OCI-LY1 (cell line): ENCODE data around the gene SYT14.

ENCODE experiments used
- H2AFZ ChIP-seq: fragments of 200-600 bp; sonication (generic), shearing (Covaris generic); 2 replicates; pipeline ENCODE4 v1.6.0; 2014; ENCODE audit warnings: antibody characterized with exemption, mild to moderate bottlenecking, low read length
- H3F3A ChIP-seq: fragments of 200-600 bp; sonication (generic), shearing (Covaris generic); 2 replicates; pipeline ENCODE4 v1.6.0; 2014; ENCODE audit warnings: mild to moderate bottlenecking, antibody characterized with exemption, low read length, moderate library complexity; ENCODE audit not compliant: insufficient read depth
- H3K27ac ChIP-seq: fragments of 200-600 bp; sonication (generic); 2 replicates; pipeline ENCODE4 v1.5.1; 2014; ENCODE audit warnings: low read length, mixed run types, mild to moderate bottlenecking, low read depth; ENCODE audit not compliant: poor library complexity, severe bottlenecking
- H3K27me3 ChIP-seq: fragments of 200-600 bp; sonication (generic); 2 replicates; pipeline ENCODE4 v1.6.0; 2014; ENCODE audit warnings: antibody characterized with exemption, mild to moderate bottlenecking, low read length, moderate library complexity; ENCODE audit not compliant: insufficient read depth
- H3K36me3 ChIP-seq: fragments of 200-600 bp; sonication (generic); 2 replicates; pipeline ENCODE4 v1.6.1; 2014; ENCODE audit warnings: mild to moderate bottlenecking, antibody characterized with exemption, low read length, moderate library complexity, mixed read lengths; ENCODE audit not compliant: insufficient read depth
- H3K4me1 ChIP-seq: fragments of 200-600 bp; sonication (generic); 2 replicates; pipeline ENCODE4 v1.5.1; 2014; ENCODE audit warnings: mild to moderate bottlenecking, low read length, moderate library complexity; ENCODE audit not compliant: insufficient read depth, severe bottlenecking
- H3K4me2 ChIP-seq: fragments of 200-600 bp; sonication (generic), shearing (Covaris generic); 2 replicates; pipeline ENCODE4 v1.6.1; 2014; ENCODE audit warnings: low read length
- H3K4me3 ChIP-seq: fragments of 200-600 bp; sonication (generic); 2 replicates; pipeline ENCODE4 v1.5.1; 2014; ENCODE audit warnings: low read length, low read depth, mild to moderate bottlenecking, mixed read lengths; ENCODE audit not compliant: poor library complexity, severe bottlenecking
- H3K79me2 ChIP-seq: fragments of 200-600 bp; shearing (Covaris generic); 2 replicates; pipeline ENCODE4 v1.6.1; 2016; ENCODE audit warnings: mixed run types, low read length, mixed read lengths; ENCODE audit not compliant: insufficient read depth
- H3K9ac ChIP-seq: fragments of 200-600 bp; sonication (generic), shearing (Covaris generic); 2 replicates; pipeline ENCODE4 v1.6.1; 2014; ENCODE audit warnings: mild to moderate bottlenecking, low read length, mixed read lengths
- H3K9me2 ChIP-seq: fragments of 200-600 bp; sonication (generic), shearing (Covaris generic); 2 replicates; pipeline ENCODE4 v1.6.1; 2014; ENCODE audit warnings: low read depth, mild to moderate bottlenecking, low read length, mixed read lengths
- H3K9me3 ChIP-seq: fragments of 200-600 bp; shearing (Covaris generic); 2 replicates; pipeline ENCODE4 v1.6.1; 2014; ENCODE audit warnings: low read length, mixed read lengths
- H4K20me1 ChIP-seq: fragments of 200-600 bp; sonication (generic), shearing (Covaris generic); 2 replicates; pipeline ENCODE4 v1.6.0; 2016; ENCODE audit warnings: mild to moderate bottlenecking, low read length; ENCODE audit not compliant: insufficient read depth
- EZH2 ChIP-seq: fragments of 200-600 bp; sonication (generic), shearing (Covaris generic); IDR thresholded peaks from 2 replicates; pipeline ENCODE4 v1.8.0; 2017; ENCODE audit warnings: borderline replicate concordance, mixed run types, mild to moderate bottlenecking, antibody characterized with exemption, low read length, moderate library complexity, mixed read lengths
- TF ChIP-seq, protein P1 (sequence below): fragments of 200-600 bp; sonication (generic), shearing (Covaris generic); IDR thresholded peaks from 2 replicates; pipeline ENCODE4 v1.5.1; 2017; ENCODE audit warnings: mild to moderate bottlenecking, antibody characterized with exemption, low read length, moderate library complexity, mixed read lengths

Gene SYT14

DNA sequence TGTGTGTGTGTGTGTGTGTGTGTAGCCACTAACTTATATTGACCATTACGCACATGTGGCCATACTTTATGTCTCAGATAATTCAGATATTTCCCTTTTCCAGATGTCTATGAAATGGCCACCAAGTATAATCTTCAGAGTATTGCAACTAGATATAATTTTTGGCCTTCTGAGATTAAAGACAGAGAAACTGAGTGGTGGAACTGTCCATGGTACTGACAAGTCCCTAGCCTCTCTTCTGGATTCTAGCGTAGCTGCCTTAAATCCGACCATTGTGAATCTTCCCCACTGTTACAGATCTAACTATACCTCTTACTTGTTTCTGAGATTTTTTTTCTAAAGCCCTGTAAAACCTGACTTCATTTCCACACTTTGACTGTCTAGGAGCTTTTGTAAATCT is 194.6 kb downstream of the SYT14 start:
- H4K20me1 ChIP-seq: no peaks in the 10 kb centered on the region
- TF ChIP-seq, protein P1, sequence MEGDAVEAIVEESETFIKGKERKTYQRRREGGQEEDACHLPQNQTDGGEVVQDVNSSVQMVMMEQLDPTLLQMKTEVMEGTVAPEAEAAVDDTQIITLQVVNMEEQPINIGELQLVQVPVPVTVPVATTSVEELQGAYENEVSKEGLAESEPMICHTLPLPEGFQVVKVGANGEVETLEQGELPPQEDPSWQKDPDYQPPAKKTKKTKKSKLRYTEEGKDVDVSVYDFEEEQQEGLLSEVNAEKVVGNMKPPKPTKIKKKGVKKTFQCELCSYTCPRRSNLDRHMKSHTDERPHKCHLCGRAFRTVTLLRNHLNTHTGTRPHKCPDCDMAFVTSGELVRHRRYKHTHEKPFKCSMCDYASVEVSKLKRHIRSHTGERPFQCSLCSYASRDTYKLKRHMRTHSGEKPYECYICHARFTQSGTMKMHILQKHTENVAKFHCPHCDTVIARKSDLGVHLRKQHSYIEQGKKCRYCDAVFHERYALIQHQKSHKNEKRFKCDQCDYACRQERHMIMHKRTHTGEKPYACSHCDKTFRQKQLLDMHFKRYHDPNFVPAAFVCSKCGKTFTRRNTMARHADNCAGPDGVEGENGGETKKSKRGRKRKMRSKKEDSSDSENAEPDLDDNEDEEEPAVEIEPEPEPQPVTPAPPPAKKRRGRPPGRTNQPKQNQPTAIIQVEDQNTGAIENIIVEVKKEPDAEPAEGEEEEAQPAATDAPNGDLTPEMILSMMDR: no peak
- TF ChIP-seq EZH2: no peak
- no peak overlapping the region for H3K4me2 ChIP-seq
- no peaks in the 10 kb centered on the region for H3K36me3 ChIP-seq
- no peaks in the 10 kb centered on the region for H3K9me3 ChIP-seq
- no peaks in the 10 kb centered on the region for H3K9me2 ChIP-seq
- no peak overlapping the region for H3K4me3 ChIP-seq
- H2AFZ ChIP-seq: no peak overlapping the region
- H3K27me3 ChIP-seq: no peaks in the 10 kb centered on the region
- H3F3A ChIP-seq: no peaks in the 10 kb centered on the region
- H3K27ac ChIP-seq: no peak overlapping the region
- no peak overlapping the region for H3K9ac ChIP-seq
- H3K79me2 ChIP-seq: no peaks in the 10 kb centered on the region
- no peaks in the 10 kb centered on the region for H3K4me1 ChIP-seq

DNA sequence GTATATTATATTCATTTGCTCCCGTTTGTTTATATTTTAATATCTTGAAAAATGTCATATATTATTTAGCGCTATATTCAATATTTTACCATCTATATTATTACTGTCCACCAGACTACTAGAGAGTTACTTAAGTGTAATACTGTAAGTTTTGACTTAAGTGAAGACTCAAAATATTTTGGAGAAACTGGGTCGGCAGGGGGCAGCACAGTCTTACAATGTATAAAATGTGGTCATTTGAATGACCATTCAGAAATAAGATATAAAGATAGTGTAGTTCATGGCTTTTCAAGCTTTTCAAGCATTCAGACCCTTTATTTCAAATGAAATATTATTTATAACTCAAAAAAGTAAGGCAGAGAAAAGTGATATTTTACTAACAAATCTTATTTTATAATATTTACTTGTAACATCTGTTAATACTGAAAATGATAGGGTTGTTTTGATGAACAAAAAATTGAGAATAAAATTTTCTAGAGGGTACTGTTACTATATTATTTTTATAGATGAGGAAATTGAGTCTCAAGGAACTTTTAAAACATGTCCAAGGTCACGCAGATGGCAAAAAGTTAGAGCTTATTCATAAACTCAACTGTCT is 205.5 kb downstream of the SYT14 start:
- Histone ChIP-seq H3K9me2 (no peaks in the 10 kb centered on the region), H3K4me3 (no peak overlapping the region), H3F3A (no peaks in the 10 kb centered on the region), H2AFZ (no peak overlapping the region), H3K4me2 (no peak overlapping the region), H3K27me3 (no peaks in the 10 kb centered on the region), H3K79me2 (no peaks in the 10 kb centered on the region), H4K20me1 (no peaks in the 10 kb centered on the region), H3K36me3 (no peaks in the 10 kb centered on the region), H3K27ac (no peak overlapping the region), H3K9ac (no peak overlapping the region), H3K4me1 (no peaks in the 10 kb centered on the region), H3K9me3 (no peaks in the 10 kb centered on the region)
- TF ChIP-seq EZH2: no peak
- TF ChIP-seq, protein P1: peak; percentile 64

DNA sequence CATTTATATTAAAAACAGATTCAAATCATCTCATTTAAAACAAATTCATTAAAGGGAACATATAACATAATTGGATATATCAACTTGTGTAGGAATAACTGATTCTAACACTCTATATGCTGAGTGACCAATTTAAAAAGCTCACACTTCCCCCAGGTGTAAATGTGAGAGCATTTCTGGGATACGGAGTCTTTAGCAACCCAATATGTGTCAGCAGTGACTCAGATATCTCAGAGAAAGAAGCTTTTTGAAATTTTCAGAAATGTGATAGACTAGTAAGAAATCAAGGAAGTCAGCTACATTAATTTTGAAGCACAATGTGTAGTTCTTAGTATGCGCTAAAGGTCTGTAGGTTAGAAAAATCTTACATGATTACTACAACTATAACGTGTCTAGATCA is 206.7 kb downstream of the SYT14 start:
- no peak overlapping the region for H3K4me2 ChIP-seq
- H2AFZ ChIP-seq: no peak overlapping the region
- no peak overlapping the region for H3K4me3 ChIP-seq
- no peaks in the 10 kb centered on the region for H3K79me2 ChIP-seq
- no peaks in the 10 kb centered on the region for H3K36me3 ChIP-seq
- no peaks in the 10 kb centered on the region for H3K27me3 ChIP-seq
- TF ChIP-seq, protein P1: no peak
- TF ChIP-seq EZH2: no peak
- no peaks in the 10 kb centered on the region for H3K9me3 ChIP-seq
- no peaks in the 10 kb centered on the region for H3K4me1 ChIP-seq
- H3F3A ChIP-seq: no peaks in the 10 kb centered on the region
- H3K9me2 ChIP-seq: no peaks in the 10 kb centered on the region
- H4K20me1 ChIP-seq: no peaks in the 10 kb centered on the region
- no peak overlapping the region for H3K27ac ChIP-seq
- H3K9ac ChIP-seq: no peak overlapping the region
